Measurements from ENCODE around the gene SH3PXD2A. TPM values are rescaled to one million over a fixed set of nuclear protein-coding genes. Genes with fewer than 3 reads are reported as not detected.

Gene SH3PXD2A
- total RNA-seq, 1 experiment from 2014 or later = 4.5 TPM

GRCh38 chr10:103651333-103651732 is 204.0 kb downstream of the SH3PXD2A start:
- H3K9me3 ChIP-seq (ENCODE audit: control insufficient read depth, low read depth, low read length) = no peaks in the 10 kb centered on the region
- Mint-ChIP-seq H3K4me3 (peak overlapping the region in 1 of 2 experiments; percentile 54; a peak in 2 of 5 replicates), H3K36me3 (ENCODE audit: insufficient read depth in 1 of 3, low read depth in 3 of 3) (peaks cover 0 to 4% (median 0%) of the 10 kb centered on the region in 3 experiments; a peak in 3 of 7 replicates), H3K9me3 (no peaks in the 10 kb centered on the region), H3K27me3 (ENCODE audit: low read depth) (peaks cover 2% of the 10 kb centered on the region; the same call in 1 of the 2 replicates), H3K27ac (peak overlapping the region; percentile 55 to 80 (median 63); a peak in 4 of 7 replicates), H3K4me1 (peaks cover 50 to 65% of the 10 kb centered on the region in 2 experiments)
- no peak overlapping the region for H3K27ac ChIP-seq (ENCODE audit: insufficient read length, low read depth, low read length)
- H2AK5ac ChIP-seq (ENCODE audit: insufficient read length, low read length) = no peak overlapping the region
- H3K4ac ChIP-seq (ENCODE audit: low read depth, low read length) = no peak overlapping the region
- H4K91ac ChIP-seq (ENCODE audit: insufficient read length, low read depth, low read length) = no peak overlapping the region
- H2BK120ac ChIP-seq (ENCODE audit: low read depth, low read length, poor library complexity, severe bottlenecking) = no peak overlapping the region
- H4K5ac ChIP-seq (ENCODE audit: insufficient read length, low read depth, low read length) = no peak overlapping the region
- H3T11ph ChIP-seq (ENCODE audit: low read length) = no peak overlapping the region
- no peak overlapping the region for H3K9ac ChIP-seq (ENCODE audit: extremely low read depth, insufficient read length, low read length)
- no peaks in the 10 kb centered on the region for H4K20me1 ChIP-seq (ENCODE audit: control insufficient read depth, insufficient read depth, insufficient read length)
- H3K14ac ChIP-seq (ENCODE audit: insufficient read depth, low read length) = peak overlapping the region; percentile 1; the same call in 1 of the 2 replicates
- H3K56ac ChIP-seq (ENCODE audit: insufficient read length, low read depth, low read length) = no peak overlapping the region
- no peak overlapping the region for H2BK12ac ChIP-seq (ENCODE audit: insufficient read length, low read depth, low read length)
- peaks cover 13% of the 10 kb centered on the region; the same call in 1 of the 2 replicates for H3K4me1 ChIP-seq (ENCODE audit: insufficient read depth, low read length)
- no peak overlapping the region for H2AFZ ChIP-seq (ENCODE audit: low read length)
- H2BK20ac ChIP-seq (ENCODE audit: low read depth, low read length, poor library complexity, severe bottlenecking) = no peak overlapping the region
- H3K27me3 ChIP-seq (ENCODE audit: insufficient read depth, low read length) = no peaks in the 10 kb centered on the region
- H4K8ac ChIP-seq (replicated peaks; ENCODE audit: insufficient read length, low read depth, low read length) = no peak overlapping the region
- no CpG with 5 or more reads among the region's 1 CpG for WGBS (ENCODE audit: extremely low coverage, insufficient read length, low lambda C conversion rate)
- H3K23ac ChIP-seq (ENCODE audit: insufficient read length, low read depth, low read length) = no peak overlapping the region
- DNase-seq = no peak
- H2BK5ac ChIP-seq (ENCODE audit: insufficient read length, low read length) = no peak overlapping the region
- TF ChIP-seq, protein P1, sequence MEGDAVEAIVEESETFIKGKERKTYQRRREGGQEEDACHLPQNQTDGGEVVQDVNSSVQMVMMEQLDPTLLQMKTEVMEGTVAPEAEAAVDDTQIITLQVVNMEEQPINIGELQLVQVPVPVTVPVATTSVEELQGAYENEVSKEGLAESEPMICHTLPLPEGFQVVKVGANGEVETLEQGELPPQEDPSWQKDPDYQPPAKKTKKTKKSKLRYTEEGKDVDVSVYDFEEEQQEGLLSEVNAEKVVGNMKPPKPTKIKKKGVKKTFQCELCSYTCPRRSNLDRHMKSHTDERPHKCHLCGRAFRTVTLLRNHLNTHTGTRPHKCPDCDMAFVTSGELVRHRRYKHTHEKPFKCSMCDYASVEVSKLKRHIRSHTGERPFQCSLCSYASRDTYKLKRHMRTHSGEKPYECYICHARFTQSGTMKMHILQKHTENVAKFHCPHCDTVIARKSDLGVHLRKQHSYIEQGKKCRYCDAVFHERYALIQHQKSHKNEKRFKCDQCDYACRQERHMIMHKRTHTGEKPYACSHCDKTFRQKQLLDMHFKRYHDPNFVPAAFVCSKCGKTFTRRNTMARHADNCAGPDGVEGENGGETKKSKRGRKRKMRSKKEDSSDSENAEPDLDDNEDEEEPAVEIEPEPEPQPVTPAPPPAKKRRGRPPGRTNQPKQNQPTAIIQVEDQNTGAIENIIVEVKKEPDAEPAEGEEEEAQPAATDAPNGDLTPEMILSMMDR (conservative IDR thresholded peaks at IDR 0.05) = no peak
- H3K23me2 ChIP-seq (ENCODE audit: insufficient read length, low read depth, low read length, poor library complexity, severe bottlenecking) = no peaks in the 10 kb centered on the region
- no peaks in the 10 kb centered on the region for H3K79me1 ChIP-seq (ENCODE audit: insufficient read depth, low read depth, low read length, poor library complexity, severe bottlenecking)
- H2BK15ac ChIP-seq (ENCODE audit: low read depth, low read length) = no peak overlapping the region
- H3K18ac ChIP-seq (ENCODE audit: insufficient read length, low read depth, low read length) = no peak overlapping the region
- no peaks in the 10 kb centered on the region for H3K79me2 ChIP-seq (ENCODE audit: insufficient read depth, low read length)
- H3K4me2 ChIP-seq (ENCODE audit: insufficient read depth, insufficient read length, low read length) = no peak overlapping the region

All from H9 (cell line).